Choroid plexus epithelial cell (primary cell): ENCODE data around the gene ENO1.
A peak's percentile ranks its signal among the peaks of the same experiment; 100 is the strongest.

Experiments used
- DNase-seq: peaks from one replicate; pipeline ENCODE4 v3.0.0-alpha.2; 2010; ENCODE audit warnings: low read depth
- H3K4me3 ChIP-seq: 2 replicates; pipeline ENCODE4 v1.5.1; 2011; ENCODE audit warnings: low read depth, mild to moderate bottlenecking, control low read depth, low read length, moderate library complexity
- CTCF ChIP-seq: conservative IDR thresholded peaks from 2 replicates; pipeline ENCODE4 v1.5.1; 2011; ENCODE audit warnings: low read depth, mild to moderate bottlenecking, control low read depth, inconsistent platforms, low read length, moderate library complexity

Gene ENO1

GRCh38 chr1:8816264-8816663, 62.2 kb downstream of the ENO1 start:
- TF ChIP-seq CTCF, result no peak
- peak overlapping the region; percentile 80 for H3K4me3 ChIP-seq
- DNase-seq, result peak; percentile 65

DNA sequence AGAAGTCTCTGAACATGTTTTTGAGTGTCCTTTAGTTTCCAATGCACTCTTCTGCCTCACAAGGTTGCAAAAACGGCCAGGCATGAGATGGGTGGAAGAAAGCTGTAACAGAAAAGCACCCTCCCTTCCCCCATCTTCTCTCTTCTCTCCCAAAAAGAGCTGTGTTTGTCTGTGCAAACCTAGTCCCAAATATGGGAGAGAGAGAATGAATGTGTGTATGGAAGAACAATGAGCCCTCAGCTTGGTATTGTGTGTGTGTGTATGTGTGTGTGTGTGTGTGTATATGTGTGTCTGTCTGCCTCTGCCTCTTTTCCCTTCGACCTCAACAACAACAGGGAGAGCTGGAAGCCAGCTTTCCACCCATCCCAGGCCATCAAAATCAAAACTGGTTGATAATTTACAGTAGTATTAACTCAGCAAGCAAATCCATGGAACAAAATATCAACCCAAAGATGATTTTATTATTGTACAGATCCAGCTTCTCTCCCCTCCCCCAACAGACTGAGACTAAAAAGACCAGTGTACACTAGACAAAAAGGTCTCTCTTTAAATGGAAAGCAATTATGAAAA, 62.8 kb downstream of the ENO1 start:
- peak; percentile 39 for DNase-seq
- H3K4me3 ChIP-seq, result peak overlapping the region; percentile 80
- no peak for TF ChIP-seq CTCF

DNA sequence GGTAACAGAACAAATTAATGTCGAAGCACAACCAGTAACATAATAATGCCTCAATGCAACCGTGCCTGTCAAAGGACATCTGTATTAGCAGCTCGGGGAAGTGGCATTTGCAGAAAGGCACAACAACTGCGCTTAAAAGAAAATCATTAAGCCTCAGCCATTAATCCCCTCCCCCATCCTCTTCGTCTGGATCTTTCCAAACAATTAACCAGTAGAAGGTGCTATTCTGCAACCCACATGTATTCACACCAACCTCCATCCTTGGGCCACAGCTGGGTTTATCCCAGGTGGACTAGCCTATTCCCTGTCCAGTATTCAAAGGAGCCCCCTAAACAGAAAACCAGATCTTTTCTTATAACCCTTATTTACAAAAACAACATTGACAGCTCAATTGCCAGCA, 63.6 kb downstream of the ENO1 start:
- no peak overlapping the region for H3K4me3 ChIP-seq
- TF ChIP-seq CTCF, result peak; percentile 17
- DNase-seq, result no peak

DNA sequence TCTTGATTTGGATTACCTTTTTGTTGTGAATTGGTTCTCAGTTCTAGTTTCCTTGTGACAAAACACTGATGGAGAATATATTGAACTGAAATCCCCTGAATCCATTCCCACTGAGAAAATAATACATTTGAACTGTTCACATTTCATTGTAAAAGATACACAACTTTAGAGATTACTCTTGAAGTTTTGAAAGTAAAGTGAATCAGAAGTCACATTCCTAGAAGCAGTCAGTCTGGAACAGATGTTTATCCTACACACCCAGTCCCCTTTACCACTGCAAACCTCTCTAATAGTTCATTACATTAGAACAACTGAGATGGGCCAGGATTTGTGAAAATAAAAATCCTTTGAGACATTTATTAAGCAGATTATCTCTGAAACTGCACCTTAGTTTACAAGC, 64.5 kb downstream of the ENO1 start:
- peak; percentile 30 for DNase-seq
- no peak overlapping the region for H3K4me3 ChIP-seq
- TF ChIP-seq CTCF, result no peak

DNA sequence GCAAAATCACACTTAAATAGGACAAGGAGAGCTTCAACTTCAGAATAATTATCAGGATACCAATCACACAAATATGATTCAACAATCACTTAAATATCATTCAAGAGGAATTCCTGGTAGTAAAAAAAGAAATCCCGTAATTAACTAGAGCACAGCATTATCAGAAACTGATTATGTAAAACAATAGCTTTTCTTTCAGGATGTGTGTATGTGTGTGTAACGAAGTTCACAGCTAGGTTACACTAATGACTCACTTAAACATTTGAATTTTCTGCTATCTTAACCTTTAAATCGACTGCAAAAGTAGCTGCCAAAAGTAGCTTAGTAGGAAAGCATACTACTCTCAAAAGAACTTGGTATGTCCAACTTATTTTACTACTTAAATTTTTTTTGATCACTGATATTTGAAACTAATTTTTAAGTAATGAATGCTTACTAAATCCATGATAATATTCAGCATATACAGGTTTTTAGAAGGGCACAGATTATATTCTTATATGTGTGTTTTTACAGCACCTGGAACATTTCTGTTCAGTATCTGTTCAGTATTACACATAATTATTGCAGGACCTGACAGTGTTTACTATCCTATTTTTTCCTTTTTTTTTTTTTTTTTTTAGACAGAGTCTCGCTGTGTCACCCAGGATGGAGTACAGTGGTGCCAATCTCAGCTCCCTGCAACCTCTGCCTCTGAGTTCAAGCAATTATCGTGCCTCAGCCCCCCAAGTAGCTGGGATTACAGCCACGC, 65.3 kb downstream of the ENO1 start:
- no peak overlapping the region for H3K4me3 ChIP-seq
- no peak for TF ChIP-seq CTCF
- DNase-seq, result peak; percentile 47

DNA sequence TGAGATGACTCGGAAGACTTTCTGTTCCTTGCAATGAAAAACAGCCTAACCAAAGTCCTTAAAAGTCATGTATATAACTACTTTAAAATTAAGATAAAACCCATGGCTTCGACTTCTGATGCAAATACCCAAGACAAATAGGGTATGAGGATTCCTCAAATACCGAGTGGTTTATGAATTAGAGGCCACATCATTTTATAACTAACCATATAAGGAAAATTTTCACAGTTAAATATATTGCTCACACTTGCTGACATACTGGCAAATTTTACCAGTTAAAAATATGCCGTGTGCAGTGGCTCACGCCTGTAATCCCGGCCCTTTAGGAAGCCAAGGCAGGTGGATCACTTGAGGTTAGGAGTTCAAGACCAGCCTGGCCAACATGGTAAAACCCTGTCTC, 66.4 kb downstream of the ENO1 start:
- no peak overlapping the region for H3K4me3 ChIP-seq
- no peak for DNase-seq
- no peak for TF ChIP-seq CTCF
